ENCODE results near the gene FUS.

DNA sequence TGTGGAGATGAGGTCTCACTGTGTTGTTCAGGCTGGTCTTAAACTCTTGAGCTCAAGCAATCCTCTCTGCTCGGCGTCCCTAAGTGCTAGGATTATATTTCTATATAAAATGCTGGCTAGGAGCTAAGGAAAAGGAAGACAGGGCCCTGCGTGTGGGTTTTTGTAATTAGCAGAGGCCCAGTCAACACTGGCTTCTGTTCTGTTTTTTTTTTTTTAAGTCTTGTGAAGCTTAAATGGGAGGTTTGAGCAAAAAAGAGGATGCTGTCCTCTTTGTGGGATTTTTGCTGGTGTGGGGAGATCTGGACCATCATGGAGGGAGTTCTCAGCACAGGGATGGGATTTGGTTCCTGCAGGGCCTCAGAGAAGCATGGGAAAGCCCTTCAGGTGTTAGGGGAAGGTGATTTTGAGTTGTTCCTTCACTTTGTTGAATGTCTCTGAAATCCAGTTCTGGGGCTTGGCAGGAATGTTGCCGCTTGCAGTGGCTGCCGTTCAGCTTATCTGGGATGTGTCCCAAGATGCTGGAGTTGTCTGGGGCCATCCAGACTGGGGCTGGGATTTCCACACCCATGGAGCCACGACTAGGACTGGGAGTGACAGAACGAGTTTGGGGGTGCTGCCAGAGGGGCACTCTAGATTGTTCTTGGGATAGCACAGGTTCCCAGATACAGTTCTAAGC is 18.4 kb downstream of the FUS start:
- TF ChIP-seq POLR2A (IDR thresholded peaks at IDR 0.05) (no peak), CTCF (IDR thresholded peaks at IDR 0.05) (no peak)

Data from thyroid gland (tissue), 4 donors.